Measurements from ENCODE around the gene FNDC8. TPM values are rescaled to one million over a fixed set of nuclear protein-coding genes. Genes with fewer than 3 reads are reported as not detected.

Gene FNDC8
- polyA plus RNA-seq, 1 of the 3 experiments (the other 2 are of a cell fraction), result not detected

GRCh38 chr17:35144840-35145239 is 23.4 kb downstream of the FNDC8 start:
- H3K9ac ChIP-seq, result no peak overlapping the region
- CTCF ChIA-PET, result no interaction called here
- no peaks in the 10 kb centered on the region for H3F3A ChIP-seq (replicated peaks; ENCODE audit: insufficient read depth)

GRCh38 chr17:35146214-35146833 is 24.9 kb downstream of the FNDC8 start:
- Histone ChIP-seq H3K79me2 (ENCODE audit: insufficient read depth) (peaks cover 7% of the 10 kb centered on the region), H3K27ac (ENCODE audit: low read depth in 2 of 2, low read length in 1 of 2) (no peak overlapping the region), H3K9me2 (no peaks in the 10 kb centered on the region), H2AFZ (ENCODE audit: low read depth) (no peak overlapping the region), H3K9ac (no peak overlapping the region), H3F3A (replicated peaks; ENCODE audit: insufficient read depth) (no peaks in the 10 kb centered on the region), H3K4me1 (ENCODE audit: control insufficient read depth in 1 of 2, insufficient read depth in 2 of 2, low read depth in 1 of 2, low read length in 1 of 2) (no peaks in the 10 kb centered on the region), H4K20me1 (ENCODE audit: insufficient read depth) (no peaks in the 10 kb centered on the region), H3K4me2 (no peak overlapping the region), H3K36me3 (replicated peaks in 1 of 2; ENCODE audit: control insufficient read depth in 1 of 2, insufficient read depth in 2 of 2, low read length in 1 of 2) (no peaks in the 10 kb centered on the region), H3K4me3 (ENCODE audit: low read depth in 2 of 2, low read length in 1 of 2) (no peak overlapping the region), H3K27me3 (ENCODE audit: insufficient read depth) (peaks cover 31% of the 10 kb centered on the region; the same call in 1 of the 2 replicates), H3K9me3 (no peaks in the 10 kb centered on the region)
- CTCF ChIA-PET, result interaction anchor here (1.9 kb wide), 1 partner anchor 26 kb away, joined by 5 read pairs; the partner anchor contains the start of gene RAD51D
- DNase-seq, result no peak
- WGBS (ENCODE audit: low lambda C conversion rate), result 31% methylated on average over 4 of the region's 4 CpGs
- TF ChIP-seq RXRA (IDR thresholded peaks at IDR 0.05; ENCODE audit: borderline replicate concordance, low read depth) (no peak), GATA2 (CRISPR knock-in tag; IDR thresholded peaks at IDR 0.05) (no peak), ZBTB33 (IDR thresholded peaks at IDR 0.05; ENCODE audit: borderline replicate concordance, low read depth) (no peak), PBX3 (IDR thresholded peaks at IDR 0.05) (no peak), RFX5 (IDR thresholded peaks at IDR 0.05; ENCODE audit: low read length) (no peak), ELF1 (IDR thresholded peaks at IDR 0.05) (no peak), EP300 (IDR thresholded peaks at IDR 0.05; ENCODE audit: borderline replicate concordance in 1 of 2, low read depth in 1 of 2, low read length in 1 of 2) (no peak), SIN3A (IDR thresholded peaks at IDR 0.05; ENCODE audit: borderline replicate concordance, low read depth, low read length) (no peak), SMC3 (IDR thresholded peaks at IDR 0.05; ENCODE audit: low read depth, low read length) (no peak), USF1 (IDR thresholded peaks at IDR 0.05; ENCODE audit: borderline replicate concordance, low read depth) (no peak), POLR2AphosphoS5 (IDR thresholded peaks at IDR 0.05; ENCODE audit: low read depth, low read length) (no peak), NRF1 (IDR thresholded peaks at IDR 0.05; ENCODE audit: low read depth, low read length) (no peak), CHD2 (IDR thresholded peaks at IDR 0.05; ENCODE audit: low read length, partially characterized antibody) (no peak)
- POLR2A ChIA-PET, result no interaction called here

More at GRCh38 chr17:35144840-35145239, 23.4 kb downstream of the FNDC8 start:
- H3K36me3 ChIP-seq (replicated peaks in 1 of 2; ENCODE audit: control insufficient read depth in 1 of 2, insufficient read depth in 2 of 2, low read length in 1 of 2), result peaks cover under 1% of the 10 kb centered on the region in 2 experiments
- POLR2A ChIA-PET, result no interaction called here
- TF ChIP-seq FOXJ3 (CRISPR knock-in tag; IDR thresholded peaks at IDR 0.05), result no peak
- TF ChIP-seq ELF1 (IDR thresholded peaks at IDR 0.05), result no peak
- TF ChIP-seq USF2 (IDR thresholded peaks at IDR 0.05; ENCODE audit: borderline replicate concordance, low read depth, low read length), result no peak
- no peaks in the 10 kb centered on the region for H3K9me3 ChIP-seq
- no peak overlapping the region for H2AFZ ChIP-seq (ENCODE audit: low read depth)
- DNase-seq, result no peak
- no peak overlapping the region for H3K27ac ChIP-seq (ENCODE audit: low read depth in 2 of 2, low read length in 1 of 2)
- no peaks in the 10 kb centered on the region for H3K9me2 ChIP-seq
- H3K4me1 ChIP-seq (ENCODE audit: control insufficient read depth in 1 of 2, insufficient read depth in 2 of 2, low read depth in 1 of 2, low read length in 1 of 2), result peaks cover 0 to 3% of the 10 kb centered on the region in 2 experiments; a peak in 1 of 4 replicates
- H4K20me1 ChIP-seq (ENCODE audit: insufficient read depth), result no peaks in the 10 kb centered on the region
- peaks cover 25% of the 10 kb centered on the region; the same call in 1 of the 2 replicates for H3K27me3 ChIP-seq (ENCODE audit: insufficient read depth)
- H3K4me2 ChIP-seq, result no peak overlapping the region
- no peak overlapping the region for H3K4me3 ChIP-seq (ENCODE audit: low read depth in 2 of 2, low read length in 1 of 2)
- peaks cover 22% of the 10 kb centered on the region for H3K79me2 ChIP-seq (ENCODE audit: insufficient read depth)
- 58% methylated on average over 4 of the region's 4 CpGs for WGBS (ENCODE audit: low lambda C conversion rate)
